Hindlimb muscle (tissue), 1 donor: ENCODE results near the gene CSPG4. TPM values are rescaled to one million over a fixed set of nuclear protein-coding genes. Genes with fewer than 3 reads are reported as not detected.
A peak's percentile ranks its signal among the peaks of the same experiment; 100 is the strongest.
"Not testable (repeated sequence)": the region's sequence is repeated elsewhere in the genome, so short reads cannot be mapped to it uniquely, and the experiment has no call there.

ENCODE experiments used
- DNase-seq: peaks from one replicate; pipeline ENCODE4 v3.0.0-alpha.2; 2013
- polyA plus RNA-seq: library from polyadenylated mRNA; unstranded; fragments of 120-200 nt; gene quantifications from one replicate; pipeline ENCODE4 v1.2.1, GENCODE V29; 2013; ENCODE audit not compliant: insufficient read length

The CSPG4 gene
- polyA plus RNA-seq, 1 donor, result 125 TPM

- DNase-seq, result no peak
Observed at GRCh38 chr15:75725006-75725718, 12.5 kb upstream of the CSPG4 start.

- DNase-seq, result peak; percentile 98
Observed at GRCh38 chr15:75723847-75724660, 11.4 kb upstream of the CSPG4 start.

GRCh38 chr15:75723171-75723846, 10.7 kb upstream of the CSPG4 start:
- DNase-seq, result peak; percentile 65

- DNase-seq, result no peak
Observed at GRCh38 chr15:75721923-75722870, 9.5 kb upstream of the CSPG4 start.

- no peak for DNase-seq
Observed at GRCh38 chr15:75721480-75721922, 8.9 kb upstream of the CSPG4 start.

- no peak for DNase-seq
Observed at GRCh38 chr15:75720787-75721479, 8.3 kb upstream of the CSPG4 start.

- no peak for DNase-seq
Observed at GRCh38 chr15:75720297-75720696, 7.6 kb upstream of the CSPG4 start.

GRCh38 chr15:75718328-75718727, 5.7 kb upstream of the CSPG4 start:
- DNase-seq, result no peak

- DNase-seq, result not testable (repeated sequence)
Observed at GRCh38 chr15:75717001-75717400, 4.4 kb upstream of the CSPG4 start.

- not testable (repeated sequence) for DNase-seq
Observed at GRCh38 chr15:75716249-75716950, 3.8 kb upstream of the CSPG4 start.

- DNase-seq, result not testable (repeated sequence)
Observed at GRCh38 chr15:75715312-75715832, 2.7 kb upstream of the CSPG4 start.

GRCh38 chr15:75714195-75714594, 1.5 kb upstream of the CSPG4 start:
- DNase-seq, result no peak

GRCh38 chr15:75713338-75713895, 769 bp upstream of the CSPG4 start:
- peak; percentile 62 for DNase-seq

GRCh38 chr15:75711495-75711894, 1.2 kb downstream of the CSPG4 start:
- DNase-seq, result not testable (repeated sequence)

GRCh38 chr15:75710874-75711273, 1.8 kb downstream of the CSPG4 start:
- DNase-seq, result not testable (repeated sequence)

- peak; percentile 80 for DNase-seq
Observed at GRCh38 chr15:75709458-75709857, 3.2 kb downstream of the CSPG4 start.

- no peak for DNase-seq
Observed at GRCh38 chr15:75706682-75706954, 6.0 kb downstream of the CSPG4 start.

GRCh38 chr15:75705854-75706681, 6.6 kb downstream of the CSPG4 start:
- DNase-seq, result no peak

- not testable (repeated sequence) for DNase-seq
Observed at GRCh38 chr15:75705375-75705774, 7.3 kb downstream of the CSPG4 start.
